Inferior parietal cortex (tissue), 1 donor: ENCODE results near the gene TMEM140.
"Not testable (repeated sequence)": the region's sequence is repeated elsewhere in the genome, so short reads cannot be mapped to it uniquely, and the experiment has no call there.

ENCODE experiments used
- DNase-seq: peaks from one replicate; pipeline ENCODE4 v3.0.0-alpha.2; 2016; ENCODE audit errors: extremely low spot score

TMEM140 gene

DNA sequence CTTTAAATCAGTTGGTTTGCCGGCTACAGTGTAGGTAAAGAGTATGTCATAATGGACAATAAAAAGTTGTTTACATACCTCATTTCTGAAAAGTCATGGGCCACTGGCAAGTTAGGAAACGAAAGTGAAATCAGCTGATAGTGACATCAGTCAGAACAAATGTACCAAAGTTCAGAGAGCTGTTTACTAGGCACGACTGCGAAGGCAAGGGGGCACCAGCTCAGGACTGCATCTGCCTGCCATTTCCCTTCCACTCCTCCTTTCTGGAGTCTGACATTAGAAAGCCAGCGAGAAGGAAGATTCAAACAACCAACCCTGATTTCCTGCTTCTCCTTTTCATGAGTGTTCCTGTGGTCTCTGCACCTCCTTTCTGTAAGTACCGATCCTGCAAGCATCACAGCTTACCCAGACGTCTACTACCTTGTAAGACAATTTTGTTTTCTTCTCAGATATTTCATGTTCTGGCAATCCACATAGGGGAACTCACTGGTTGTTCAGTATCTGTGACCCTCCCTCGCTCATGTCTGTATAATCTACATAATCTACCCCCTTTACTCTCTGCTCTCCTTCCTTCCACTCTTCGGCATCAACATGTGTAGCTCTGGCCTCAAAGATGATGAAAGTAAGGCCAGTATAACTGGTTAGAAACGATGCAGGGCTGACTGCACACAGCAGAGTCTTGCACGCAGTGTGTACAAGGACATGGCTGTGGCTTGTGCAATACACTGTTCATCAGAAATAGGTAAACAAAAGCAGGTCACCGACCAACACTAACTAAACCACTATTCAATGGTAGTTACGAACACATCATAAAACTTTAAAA is at the start of gene TMEM140:
Gene TMEM140, plus strand, starts transcription at position 174 of the 823 bp plus-strand sequence. CDS start 16,370 bp downstream, outside the sequence.
- DNase-seq: peak; percentile 74

DNA sequence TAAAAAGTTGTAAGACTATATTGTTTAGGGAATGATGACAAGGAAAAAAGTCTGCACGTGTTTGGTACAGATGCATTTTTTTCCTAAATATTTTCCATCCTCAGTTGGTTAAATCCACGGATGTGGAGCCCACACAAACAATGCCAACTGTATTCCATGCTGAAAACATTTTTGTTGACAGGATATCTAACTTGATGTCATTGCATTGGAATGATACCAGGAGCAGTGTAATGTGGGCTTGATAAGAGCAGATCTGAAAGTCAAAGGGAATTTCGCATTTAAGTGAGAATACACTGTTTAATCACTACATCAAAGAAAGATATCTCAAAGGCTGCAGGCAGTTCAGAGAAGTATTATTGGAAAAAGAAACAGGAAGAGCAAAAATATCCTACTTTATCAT is 49.5 kb upstream of the TMEM140 start:
- no peak for DNase-seq

DNA sequence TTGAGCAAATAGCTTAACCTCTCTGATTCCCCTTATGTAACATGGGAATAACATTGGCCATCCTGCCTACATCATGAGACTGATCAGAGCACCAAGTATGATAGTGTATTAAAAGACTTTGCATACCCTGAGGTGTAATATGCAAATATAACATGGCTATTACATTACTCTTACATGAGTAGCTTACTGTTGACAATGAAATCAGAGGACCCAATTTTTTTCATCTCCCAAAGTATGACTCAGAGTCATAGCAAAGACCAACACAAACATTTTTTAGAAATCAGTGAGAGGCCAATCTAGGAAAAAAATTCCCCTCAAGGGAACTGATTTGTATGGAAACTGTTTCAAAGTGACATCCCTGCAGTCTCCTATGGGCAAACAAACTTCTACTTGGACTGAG is 47.0 kb upstream of the TMEM140 start:
- no peak for DNase-seq

DNA sequence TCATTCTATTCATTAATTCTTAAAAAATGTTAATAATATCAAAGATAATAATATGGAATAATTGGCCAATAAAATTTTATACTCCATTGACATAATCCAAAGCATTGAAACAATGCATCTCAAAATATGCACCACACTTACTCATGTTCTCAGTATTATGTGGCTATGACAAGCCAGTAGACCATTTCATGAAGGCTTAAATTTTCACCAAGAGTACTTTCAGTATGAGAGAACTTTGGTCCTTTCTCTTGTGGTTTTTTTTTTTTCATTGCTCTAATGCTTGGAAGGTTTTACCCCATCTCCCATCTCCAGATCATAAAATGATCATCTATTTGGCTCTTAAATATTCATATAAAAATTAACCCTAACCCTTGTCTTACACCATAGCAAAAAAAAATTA is 45.5 kb upstream of the TMEM140 start:
- no peak for DNase-seq

DNA sequence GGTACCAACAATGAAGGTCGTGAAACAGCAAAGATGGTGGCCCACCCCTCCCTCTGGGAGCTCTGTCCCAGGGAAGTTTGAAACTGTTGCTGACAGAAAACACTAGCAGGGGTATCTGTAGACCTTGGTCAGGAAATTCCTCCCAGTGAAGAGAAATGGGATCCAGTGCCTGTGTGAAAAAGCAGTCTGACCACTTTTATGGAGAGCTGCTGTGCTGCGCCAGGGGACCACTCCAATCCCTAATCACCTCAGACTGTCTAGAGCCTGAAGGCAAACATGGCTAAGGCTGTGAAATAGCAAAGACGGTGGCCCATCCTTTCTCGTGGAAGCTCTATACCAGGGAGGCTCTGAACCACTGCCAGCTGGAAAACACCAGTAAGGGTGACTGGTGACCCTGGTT is 38.3 kb upstream of the TMEM140 start:
- DNase-seq: no peak

DNA sequence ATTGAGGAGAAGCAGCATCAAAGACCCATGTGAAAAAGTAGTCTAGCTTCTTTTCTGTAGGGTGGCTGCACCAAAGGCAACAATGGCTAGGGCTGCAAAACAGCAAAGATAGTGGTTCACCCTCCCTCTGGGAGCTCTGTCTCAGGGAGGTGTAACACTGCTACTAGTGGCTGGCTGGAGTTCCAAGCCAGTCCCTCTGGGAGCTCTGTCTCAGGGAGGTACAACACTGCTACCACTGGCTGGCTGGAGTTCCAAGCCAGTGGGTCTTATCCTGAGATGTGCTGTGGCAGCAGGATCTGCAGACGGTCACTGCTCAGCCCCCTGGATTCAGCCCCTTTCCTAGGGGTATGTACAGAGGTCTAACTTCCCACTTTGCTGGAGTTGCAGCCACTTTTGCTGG is 37.9 kb upstream of the TMEM140 start:
- no peak for DNase-seq

DNA sequence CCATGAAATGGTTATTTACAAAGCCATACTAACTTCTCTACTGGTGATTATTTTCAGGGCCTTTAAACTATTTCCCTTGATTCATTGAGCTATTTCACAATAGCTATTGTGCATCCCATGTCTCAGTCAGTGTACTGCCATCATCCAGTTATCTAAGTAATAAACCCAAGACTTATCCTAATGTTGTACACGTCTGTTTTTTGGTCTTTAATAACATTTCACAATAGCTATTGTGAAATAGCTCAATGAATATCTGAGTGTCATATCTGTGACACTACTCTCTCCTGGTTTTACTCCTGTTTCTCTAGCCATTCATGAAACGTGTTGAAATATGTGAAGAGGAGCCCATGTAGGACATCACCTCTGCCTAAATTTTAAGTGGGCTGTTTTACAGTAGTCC is 36.5 kb upstream of the TMEM140 start:
- no peak for DNase-seq

DNA sequence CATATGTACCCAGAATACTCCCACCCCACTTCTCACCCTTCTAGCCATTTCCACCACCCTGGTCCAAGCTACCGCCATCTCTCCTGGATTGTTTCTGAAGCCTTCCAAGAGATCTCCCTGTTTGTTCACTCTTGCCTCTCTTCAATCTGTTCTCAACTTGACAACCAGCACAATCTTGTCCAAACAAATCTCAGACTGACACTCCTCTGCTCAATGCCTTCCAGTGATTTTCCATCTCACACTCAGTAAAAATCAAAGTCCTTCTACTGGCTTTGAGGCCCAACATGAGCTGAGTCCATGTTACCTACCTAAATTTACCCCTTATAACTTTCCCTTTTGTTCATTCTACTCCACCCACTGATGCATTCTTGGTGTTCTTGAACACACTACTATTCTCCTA is 33.2 kb upstream of the TMEM140 start:
- no peak for DNase-seq

DNA sequence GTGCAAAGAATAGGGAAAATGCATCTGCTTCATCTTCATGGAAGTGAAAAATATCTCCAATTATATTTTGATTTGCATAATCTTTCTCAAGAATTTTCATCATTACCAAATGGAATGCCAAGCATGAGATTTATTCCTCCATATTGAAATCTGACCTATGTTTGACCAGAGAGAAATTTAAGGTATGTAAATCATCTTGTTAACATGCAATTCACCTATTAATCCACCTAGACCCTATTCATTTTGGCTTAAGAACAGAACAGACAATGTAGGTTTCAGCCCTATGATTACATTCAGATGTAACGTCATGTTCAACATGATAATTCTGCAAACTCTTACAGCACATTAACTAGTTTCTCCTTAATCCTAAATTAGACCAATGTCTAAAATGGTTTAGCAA is 30.8 kb upstream of the TMEM140 start:
- DNase-seq: no peak

DNA sequence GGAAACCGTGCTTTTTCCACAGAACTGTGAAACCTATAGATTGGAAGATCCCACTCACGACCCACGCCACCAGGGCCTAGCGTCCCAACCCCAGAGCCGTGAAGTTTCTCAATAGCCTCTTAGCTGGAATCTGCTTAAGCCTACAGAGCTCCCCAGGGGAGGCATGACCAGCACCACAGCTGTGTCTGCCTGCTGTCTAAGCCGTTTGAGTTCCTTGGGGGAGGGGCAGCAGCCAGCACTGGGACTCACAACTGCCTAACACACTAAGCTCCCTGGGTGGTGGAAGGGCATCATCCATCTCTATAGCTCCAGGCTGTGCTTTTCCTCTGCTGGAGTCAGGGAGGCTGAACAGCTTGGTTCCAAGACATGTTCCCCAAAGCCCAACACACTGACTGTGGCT is 26.0 kb upstream of the TMEM140 start:
- no peak for DNase-seq

DNA sequence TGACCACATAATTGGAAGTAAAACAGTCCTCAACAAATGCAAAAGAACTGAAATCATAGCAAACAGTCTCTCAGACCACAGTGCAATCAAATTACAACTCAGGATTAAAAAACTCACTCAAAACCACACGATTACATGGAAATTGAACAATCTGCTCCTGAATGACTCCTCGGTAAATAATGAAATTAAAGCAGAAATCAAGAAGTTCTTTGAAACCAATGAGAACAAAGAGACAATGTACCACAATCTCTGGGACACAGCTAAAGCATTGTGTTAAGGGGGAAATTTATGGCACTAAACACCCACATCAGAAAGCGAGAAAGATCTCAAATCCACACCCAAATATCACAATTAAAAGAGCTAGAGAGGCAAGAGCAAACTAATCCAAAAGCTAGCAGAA is 23.2 kb upstream of the TMEM140 start:
- not testable (repeated sequence) for DNase-seq

DNA sequence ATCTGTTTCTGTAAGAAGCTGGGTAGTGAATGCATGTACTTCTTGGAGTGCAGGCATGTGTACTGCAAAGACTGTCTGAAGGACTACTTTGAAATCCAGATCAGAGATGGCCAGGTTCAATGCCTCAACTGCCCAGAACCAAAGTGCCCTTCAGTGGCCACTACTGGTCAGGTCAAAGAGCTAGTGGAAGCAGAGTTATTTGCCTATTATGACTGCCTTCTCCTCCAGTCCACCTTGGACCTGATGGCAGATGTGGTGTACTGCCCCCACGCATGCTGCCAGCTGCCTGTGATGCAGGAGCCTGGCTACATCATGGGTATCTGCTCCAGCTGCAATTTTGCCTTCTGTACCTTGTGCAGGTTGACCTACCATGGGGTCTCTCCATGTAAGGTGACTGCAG is 18.9 kb upstream of the TMEM140 start:
- DNase-seq: no peak

DNA sequence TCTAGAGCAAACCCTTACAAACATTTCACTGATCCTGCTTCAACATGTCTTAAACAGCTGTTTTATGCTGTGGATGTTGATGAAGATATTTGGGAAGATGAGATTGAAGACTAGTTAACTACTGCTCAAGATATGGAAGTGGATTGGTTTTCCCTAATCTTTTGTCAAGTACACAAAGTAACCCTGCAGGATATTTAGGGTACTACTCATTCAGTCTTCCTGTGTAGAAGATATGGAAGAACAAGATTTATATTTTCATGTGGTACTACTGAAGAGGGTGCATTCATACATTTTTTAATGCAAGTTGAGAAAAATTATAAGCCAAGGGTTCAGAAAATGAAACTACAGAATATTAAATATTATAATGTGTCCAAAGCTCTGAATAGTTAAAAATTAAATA is 18.3 kb upstream of the TMEM140 start:
- DNase-seq: no peak

DNA sequence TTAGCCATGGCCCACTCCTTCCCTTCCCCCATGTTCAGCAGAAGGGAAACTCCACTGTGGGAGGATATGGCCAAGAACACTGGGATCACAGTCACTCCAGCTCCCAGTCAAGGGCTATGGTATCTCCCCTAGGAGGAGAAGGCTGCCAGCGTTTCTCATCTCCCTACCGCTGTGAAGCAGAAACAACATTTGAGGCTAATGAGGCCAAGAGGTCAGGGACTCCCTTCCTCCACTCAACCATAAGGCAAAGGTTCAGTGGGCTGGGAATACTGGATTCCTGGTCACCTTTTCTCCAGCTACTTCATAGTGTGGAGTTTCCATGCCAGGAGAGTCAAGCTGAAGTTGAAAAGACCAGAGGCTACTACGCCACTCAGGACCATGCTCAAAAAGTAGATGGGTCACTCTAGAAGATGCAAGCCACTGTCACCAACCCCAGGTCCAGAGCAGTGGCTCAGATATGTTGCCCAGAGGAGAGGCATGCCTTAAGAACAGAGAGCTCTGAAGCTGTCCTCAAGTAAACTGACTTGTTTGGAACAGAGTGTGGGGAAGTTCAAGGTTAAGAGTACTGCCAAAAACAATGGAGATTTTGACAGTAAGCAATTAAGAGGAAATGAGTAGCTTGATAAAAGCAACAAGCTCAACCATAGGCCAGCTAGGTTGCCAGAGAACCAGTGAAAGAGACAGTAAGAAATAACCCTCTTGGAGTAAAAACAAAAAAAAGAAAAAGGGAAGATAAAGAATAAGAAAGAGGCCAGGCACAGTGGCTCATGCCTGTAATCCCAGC is 3.8 kb upstream of the TMEM140 start:
- no peak for DNase-seq

DNA sequence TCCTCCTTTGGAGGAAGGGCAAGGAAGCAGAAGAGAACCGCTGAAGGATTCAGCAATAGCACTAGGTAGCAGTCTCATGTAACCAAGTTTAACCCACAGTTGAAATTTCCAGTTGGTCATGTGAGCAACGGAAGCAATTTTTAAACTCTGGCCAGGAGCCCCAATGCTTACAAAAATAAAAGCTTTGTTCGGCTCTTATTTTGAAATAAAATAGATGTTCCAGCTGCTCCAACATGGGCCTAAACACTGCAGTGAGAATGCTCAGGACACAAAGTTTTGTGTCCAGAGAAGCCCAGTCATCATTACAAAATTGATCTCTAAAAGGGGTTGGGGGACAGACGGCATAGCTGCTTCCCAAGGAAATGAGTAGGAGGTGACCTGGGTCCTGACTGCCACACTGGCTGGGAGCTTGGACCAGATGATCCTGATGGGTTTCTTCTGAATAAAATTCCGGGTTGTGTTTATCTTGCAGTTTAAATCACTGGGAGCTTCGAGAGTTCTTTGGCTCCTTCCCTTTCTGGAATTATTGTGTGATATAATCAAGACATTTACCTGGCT is 452 bp upstream of the TMEM140 start:
- no peak for DNase-seq

DNA sequence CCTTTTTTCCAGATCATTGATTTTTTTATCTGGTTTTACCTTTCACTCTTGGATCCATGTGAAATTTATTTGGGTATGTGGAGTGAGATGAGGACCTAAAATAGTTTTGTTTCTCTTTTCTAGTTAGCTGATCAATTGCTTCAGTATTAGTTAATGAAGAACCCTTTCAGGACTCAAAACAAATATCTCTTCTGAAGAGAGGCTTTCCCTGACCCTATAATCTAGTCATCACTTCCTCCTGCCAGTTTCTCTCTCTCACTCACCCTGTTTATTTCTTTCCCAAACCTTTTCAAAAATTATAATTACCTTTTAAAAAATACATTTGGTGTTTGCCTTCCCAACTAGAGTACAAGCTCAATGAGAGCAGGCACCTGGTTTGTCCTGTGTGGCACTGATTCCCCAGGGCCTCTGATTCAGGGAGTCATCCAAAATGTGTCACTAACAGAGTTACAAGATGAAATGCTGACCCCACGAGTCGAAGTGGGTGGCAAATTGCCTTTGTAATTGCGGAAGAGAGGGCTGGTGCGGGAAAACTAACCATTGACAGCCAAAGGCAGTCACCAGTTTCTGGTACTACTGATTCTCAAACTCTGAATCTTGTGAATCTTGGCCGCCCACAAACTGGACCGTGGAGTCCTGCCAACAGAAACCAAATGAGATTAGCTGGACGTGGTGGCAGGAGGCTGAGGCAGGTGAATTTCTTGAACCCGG is 2.4 kb downstream of the TMEM140 start:
- DNase-seq: no peak

DNA sequence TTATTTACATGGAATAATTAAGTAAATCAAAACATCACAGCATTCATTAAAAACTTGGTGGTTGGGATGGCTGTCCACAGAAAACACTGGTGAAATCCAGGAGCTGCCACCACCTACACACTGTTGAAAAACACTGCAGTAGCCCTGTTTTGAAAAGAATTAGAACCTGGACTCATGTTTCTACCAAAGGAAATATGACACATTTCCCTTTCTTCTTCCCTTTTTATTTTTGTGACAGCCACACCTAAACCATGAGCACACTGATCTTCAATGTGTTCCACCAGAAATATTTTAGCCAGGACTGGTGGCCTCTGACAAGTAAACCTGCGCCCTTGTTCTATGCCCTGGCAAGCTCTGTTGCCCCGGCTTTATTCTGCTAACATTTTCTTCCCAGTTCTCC is 3.3 kb downstream of the TMEM140 start:
- no peak for DNase-seq

DNA sequence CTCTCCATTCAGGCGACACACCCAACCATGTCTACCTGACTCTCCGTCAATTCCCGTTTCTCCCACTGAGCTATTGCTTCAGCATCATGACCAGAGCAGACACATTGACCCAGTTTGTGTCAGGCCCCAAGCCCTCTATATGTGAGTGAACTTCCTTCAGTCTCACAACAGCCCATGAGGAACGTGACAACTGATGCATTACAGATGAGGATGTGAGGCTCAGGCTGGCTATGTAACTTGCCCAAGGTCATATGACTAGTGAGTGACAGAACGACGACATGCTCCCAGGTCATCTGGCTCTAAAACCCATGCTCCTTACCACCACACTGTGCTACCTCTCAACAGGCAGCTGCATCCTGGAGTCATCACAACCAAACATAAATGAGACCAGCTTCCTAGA is 3.7 kb downstream of the TMEM140 start:
- DNase-seq: no peak

DNA sequence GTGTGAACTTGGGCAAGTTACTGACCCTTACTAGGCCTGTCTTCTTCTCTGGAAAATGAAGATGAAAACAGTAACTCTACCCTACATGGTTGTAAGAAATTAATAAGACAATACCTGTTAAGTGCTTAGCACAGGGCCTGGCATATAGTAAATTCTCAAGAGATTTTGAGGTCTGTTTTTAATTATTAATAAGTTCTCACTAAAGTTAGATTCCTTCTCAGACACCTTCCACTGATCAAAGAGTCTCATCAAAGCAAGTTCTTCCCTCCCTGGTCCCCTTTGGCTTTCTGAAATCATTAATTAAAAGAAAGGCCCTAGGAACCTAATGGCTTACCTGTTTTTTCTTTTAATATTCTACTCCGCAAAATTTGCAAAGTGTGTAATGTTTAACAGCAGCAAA is 4.6 kb downstream of the TMEM140 start:
- DNase-seq: no peak

DNA sequence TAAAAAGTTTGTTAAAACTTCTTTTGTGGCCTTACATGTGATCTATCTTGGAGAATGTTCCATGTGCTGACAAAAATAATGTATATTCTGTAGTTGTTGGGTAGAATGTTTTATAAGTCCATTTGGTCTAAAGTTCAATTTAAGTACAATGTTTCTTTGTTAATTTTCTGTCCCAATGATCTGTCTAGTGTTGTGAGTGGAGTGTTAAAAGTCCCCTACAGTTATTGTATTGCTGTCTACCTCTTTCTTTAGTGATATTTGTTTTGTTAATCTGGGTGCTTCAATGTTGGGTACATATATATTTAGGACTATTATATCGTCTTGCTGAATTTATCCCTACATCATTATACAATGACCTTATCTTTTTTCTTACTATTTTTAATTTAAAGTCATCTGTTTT is 6.9 kb downstream of the TMEM140 start:
- DNase-seq: no peak

DNA sequence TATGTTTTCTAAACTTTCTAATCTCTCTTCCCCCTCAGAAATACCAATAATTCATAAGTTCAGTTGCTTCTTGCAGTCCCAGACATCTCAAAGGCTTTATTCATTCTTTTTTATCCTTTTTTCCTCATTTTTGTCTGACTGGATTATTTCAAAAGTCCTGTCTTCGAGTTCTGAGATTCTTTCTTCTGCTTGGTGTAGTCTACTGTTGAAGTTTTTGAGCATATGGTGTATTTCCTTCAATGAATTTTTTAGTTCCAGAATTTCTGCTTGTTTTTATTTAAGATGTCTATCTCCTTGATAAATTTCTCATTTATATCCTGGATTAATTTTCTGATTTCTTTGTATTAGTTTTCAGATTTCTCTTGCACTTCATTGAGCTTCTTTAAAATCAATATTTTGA is 8.4 kb downstream of the TMEM140 start:
- DNase-seq: no peak

DNA sequence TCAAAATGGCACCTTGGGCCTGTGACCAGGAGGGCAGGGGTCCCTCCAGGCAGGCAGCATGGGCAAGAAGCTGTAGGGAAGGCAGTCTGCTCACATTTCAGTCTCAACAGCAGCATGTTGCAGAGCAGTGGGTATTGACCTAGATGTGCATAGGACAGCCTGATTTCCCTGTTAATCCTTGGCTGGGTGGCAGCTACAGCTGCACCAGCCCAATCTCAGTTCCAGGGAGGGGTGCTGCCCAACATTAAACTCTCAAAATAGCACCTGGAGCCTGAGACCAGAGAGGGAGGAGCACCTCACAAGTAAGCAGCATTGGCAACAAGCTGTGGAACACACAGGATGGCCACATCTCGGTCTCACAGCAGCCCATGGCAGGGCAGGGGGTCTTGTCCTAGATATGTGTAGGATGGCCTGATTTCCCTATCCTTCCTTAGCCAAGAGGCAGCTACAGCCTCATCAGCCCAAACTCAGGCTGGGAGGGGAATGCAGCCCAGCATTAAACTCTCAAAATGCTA is 10.3 kb downstream of the TMEM140 start:
- DNase-seq: no peak
